Spinal cord (tissue), 10 donors: ENCODE data around the gene VAV3. TPM values are rescaled to one million over a fixed set of nuclear protein-coding genes. Genes with fewer than 3 reads are reported as not detected.
A peak's percentile ranks its signal among the peaks of the same experiment; 100 is the strongest.

Source experiments
- DNase-seq, 6 donors: peaks; one replicate each; pipeline versions ENCODE4 v3.0.0 to v3.0.0-alpha.2; 2013 to 2015; ENCODE audit warnings: low spot score in 6 of 6, low read depth in 4 of 6
- H3K27ac ChIP-seq: one replicate; pipeline ENCODE4 v1.5.1; 2013; ENCODE audit warnings: low read depth, low read length, control low read depth
- H3K27me3 ChIP-seq: one replicate; pipeline ENCODE4 v1.6.1; 2013; ENCODE audit warnings: low read length; ENCODE audit not compliant: control insufficient read depth, insufficient read depth
- H3K36me3 ChIP-seq: one replicate; pipeline ENCODE4 v1.6.1; 2013; ENCODE audit warnings: low read length; ENCODE audit not compliant: control insufficient read depth, insufficient read depth
- H3K4me1 ChIP-seq: one replicate; pipeline ENCODE4 v1.6.1; 2013; ENCODE audit warnings: low read length; ENCODE audit not compliant: control insufficient read depth, insufficient read depth
- H3K4me3 ChIP-seq: one replicate; pipeline ENCODE4 v1.5.1; 2013; ENCODE audit warnings: low read depth, low read length, control low read depth
- H3K9me3 ChIP-seq: one replicate; pipeline ENCODE4 v1.6.1; 2013; ENCODE audit warnings: low read length; ENCODE audit not compliant: control insufficient read depth, insufficient read depth
- WGBS: methylation state at CpG from one replicate; pipeline ENCODE4 v1.1.5; 2013; ENCODE audit warnings: missing lambda C conversion rate; ENCODE audit not compliant: insufficient coverage; 5-methylcytosine and 5-hydroxymethylcytosine counted together
- polyA plus RNA-seq, 2 donors: library from polyadenylated mRNA; unstranded; fragments of 120-200 nt; gene quantifications; one replicate each; pipeline ENCODE4 v1.2.1, GENCODE V29; 2013; ENCODE audit not compliant: insufficient read length in 2 of 2
- total RNA-seq, 2 donors: library from RNA; depleted of rRNA in 1 of 2; stranded (reverse); fragments of 120-200 nt in 1 of 2; fragments of >200 nt in 1 of 2; gene quantifications; one replicate each; pipeline versions ENCODE4 v1.2.3 to v1.2.4, GENCODE V29; 2013 to 2014
- donor health status: healthy.

Gene VAV3
- total and polyA plus RNA-seq, 4 donors, result 6.1 to 13.6 (median 9.2) TPM

- Histone ChIP-seq H3K9me3 (no peaks in the 10 kb centered on the region), H3K4me3 (no peak overlapping the region), H3K36me3 (no peaks in the 10 kb centered on the region), H3K27ac (no peak overlapping the region), H3K27me3 (no peaks in the 10 kb centered on the region), H3K4me1 (no peaks in the 10 kb centered on the region)
- DNase-seq, result peak in 1 of 6 donors; percentile 70
- WGBS, result 40% methylated on average over 1 of the region's 8 CpGs
Measured at GRCh38 chr1:107692580-107693345, 272.2 kb downstream of the VAV3 start.

GRCh38 chr1:107691540-107691939 lies 273.4 kb downstream of the VAV3 start:
- Histone ChIP-seq H3K4me1 (no peaks in the 10 kb centered on the region), H3K4me3 (no peak overlapping the region), H3K36me3 (no peaks in the 10 kb centered on the region), H3K27me3 (no peaks in the 10 kb centered on the region), H3K27ac (no peak overlapping the region), H3K9me3 (no peaks in the 10 kb centered on the region)
- DNase-seq, result no peak

GRCh38 chr1:107690491-107690890 lies 274.5 kb downstream of the VAV3 start:
- no peak for DNase-seq
- no peaks in the 10 kb centered on the region for H3K27me3 ChIP-seq
- WGBS, result 86% methylated on average over 1 of the region's 2 CpGs
- no peak overlapping the region for H3K27ac ChIP-seq
- H3K4me1 ChIP-seq, result no peaks in the 10 kb centered on the region
- H3K4me3 ChIP-seq, result no peak overlapping the region
- H3K36me3 ChIP-seq, result no peaks in the 10 kb centered on the region
- H3K9me3 ChIP-seq, result no peaks in the 10 kb centered on the region

GRCh38 chr1:107689733-107690132 lies 275.2 kb downstream of the VAV3 start:
- H3K27ac ChIP-seq, result no peak overlapping the region
- no peaks in the 10 kb centered on the region for H3K9me3 ChIP-seq
- no peak for DNase-seq
- no CpG with 5 or more reads among the region's 4 CpGs for WGBS
- H3K27me3 ChIP-seq, result no peaks in the 10 kb centered on the region
- H3K36me3 ChIP-seq, result no peaks in the 10 kb centered on the region
- H3K4me3 ChIP-seq, result no peak overlapping the region
- no peaks in the 10 kb centered on the region for H3K4me1 ChIP-seq

- H3K27ac ChIP-seq, result no peak overlapping the region
- H3K27me3 ChIP-seq, result no peaks in the 10 kb centered on the region
- H3K36me3 ChIP-seq, result no peaks in the 10 kb centered on the region
- no peaks in the 10 kb centered on the region for H3K9me3 ChIP-seq
- no peaks in the 10 kb centered on the region for H3K4me1 ChIP-seq
- WGBS, result no CpG with 5 or more reads among the region's 1 CpG
- H3K4me3 ChIP-seq, result no peak overlapping the region
- no peak for DNase-seq
Measured at GRCh38 chr1:107689159-107689558, 275.8 kb downstream of the VAV3 start.

GRCh38 chr1:107687849-107688753 lies 276.9 kb downstream of the VAV3 start:
- no peak overlapping the region for H3K4me3 ChIP-seq
- H3K27ac ChIP-seq, result no peak overlapping the region
- no peak for DNase-seq
- H3K4me1 ChIP-seq, result no peaks in the 10 kb centered on the region
- WGBS, result 100% methylated on average over 7 of the region's 9 CpGs
- no peaks in the 10 kb centered on the region for H3K36me3 ChIP-seq
- no peaks in the 10 kb centered on the region for H3K9me3 ChIP-seq
- H3K27me3 ChIP-seq, result no peaks in the 10 kb centered on the region

- no CpG with 5 or more reads among the region's 2 CpGs for WGBS
- no peak for DNase-seq
- Histone ChIP-seq H3K4me1 (no peaks in the 10 kb centered on the region), H3K9me3 (no peaks in the 10 kb centered on the region), H3K27ac (no peak overlapping the region), H3K36me3 (no peaks in the 10 kb centered on the region), H3K27me3 (no peaks in the 10 kb centered on the region), H3K4me3 (no peak overlapping the region)
Measured at GRCh38 chr1:107683683-107684082, 281.3 kb downstream of the VAV3 start.

- H3K27ac ChIP-seq, result no peak overlapping the region
- H3K27me3 ChIP-seq, result no peaks in the 10 kb centered on the region
- no peaks in the 10 kb centered on the region for H3K9me3 ChIP-seq
- no CpG with 5 or more reads among the region's 3 CpGs for WGBS
- H3K4me3 ChIP-seq, result no peak overlapping the region
- peak in 1 of 6 donors; percentile 62 for DNase-seq
- H3K36me3 ChIP-seq, result no peaks in the 10 kb centered on the region
- H3K4me1 ChIP-seq, result no peaks in the 10 kb centered on the region
Measured at GRCh38 chr1:107683191-107683657, 281.8 kb downstream of the VAV3 start.

GRCh38 chr1:107682467-107682866 lies 282.5 kb downstream of the VAV3 start:
- no peak for DNase-seq
- no peaks in the 10 kb centered on the region for H3K36me3 ChIP-seq
- no peak overlapping the region for H3K4me3 ChIP-seq
- H3K4me1 ChIP-seq, result no peaks in the 10 kb centered on the region
- H3K27ac ChIP-seq, result no peak overlapping the region
- WGBS, result no CpG with 5 or more reads among the region's 1 CpG
- H3K9me3 ChIP-seq, result no peaks in the 10 kb centered on the region
- H3K27me3 ChIP-seq, result no peaks in the 10 kb centered on the region
